Neural cell (in vitro differentiated cells): Measurements from ENCODE around the gene TDRD15.

Experiments
- CTCF ChIP-seq: fragments of 450-650 bp; IDR thresholded peaks from 2 replicates; pipeline ENCODE4 v1.5.1; 2014; ENCODE audit warnings: antibody characterized with exemption, mild to moderate bottlenecking, moderate library complexity; ENCODE audit not compliant: poor library complexity, severe bottlenecking
- POLR2AphosphoS5 ChIP-seq: IDR thresholded peaks from 2 replicates; pipeline ENCODE4 v1.6.1; 2012
- SMC3 ChIP-seq: fragments of 450-650 bp; conservative IDR thresholded peaks from 2 replicates; pipeline ENCODE4 v1.6.1; 2014; ENCODE audit warnings: antibody characterized with exemption, mild to moderate bottlenecking, moderate library complexity; ENCODE audit not compliant: poor library complexity
- TAF1 ChIP-seq: IDR thresholded peaks from 2 replicates; pipeline ENCODE4 v1.6.1; 2012; ENCODE audit warnings: low read depth
- TF ChIP-seq, protein P1 (sequence below): IDR thresholded peaks from 2 replicates; pipeline ENCODE4 v1.6.1; 2012; ENCODE audit warnings: borderline replicate concordance

GRCh38 chr2:21162615-21162878, 38.8 kb downstream of the TDRD15 start:
- TF ChIP-seq CTCF (no peak), POLR2AphosphoS5 (no peak), SMC3 (no peak), TAF1 (no peak)
- TF ChIP-seq, protein P1, sequence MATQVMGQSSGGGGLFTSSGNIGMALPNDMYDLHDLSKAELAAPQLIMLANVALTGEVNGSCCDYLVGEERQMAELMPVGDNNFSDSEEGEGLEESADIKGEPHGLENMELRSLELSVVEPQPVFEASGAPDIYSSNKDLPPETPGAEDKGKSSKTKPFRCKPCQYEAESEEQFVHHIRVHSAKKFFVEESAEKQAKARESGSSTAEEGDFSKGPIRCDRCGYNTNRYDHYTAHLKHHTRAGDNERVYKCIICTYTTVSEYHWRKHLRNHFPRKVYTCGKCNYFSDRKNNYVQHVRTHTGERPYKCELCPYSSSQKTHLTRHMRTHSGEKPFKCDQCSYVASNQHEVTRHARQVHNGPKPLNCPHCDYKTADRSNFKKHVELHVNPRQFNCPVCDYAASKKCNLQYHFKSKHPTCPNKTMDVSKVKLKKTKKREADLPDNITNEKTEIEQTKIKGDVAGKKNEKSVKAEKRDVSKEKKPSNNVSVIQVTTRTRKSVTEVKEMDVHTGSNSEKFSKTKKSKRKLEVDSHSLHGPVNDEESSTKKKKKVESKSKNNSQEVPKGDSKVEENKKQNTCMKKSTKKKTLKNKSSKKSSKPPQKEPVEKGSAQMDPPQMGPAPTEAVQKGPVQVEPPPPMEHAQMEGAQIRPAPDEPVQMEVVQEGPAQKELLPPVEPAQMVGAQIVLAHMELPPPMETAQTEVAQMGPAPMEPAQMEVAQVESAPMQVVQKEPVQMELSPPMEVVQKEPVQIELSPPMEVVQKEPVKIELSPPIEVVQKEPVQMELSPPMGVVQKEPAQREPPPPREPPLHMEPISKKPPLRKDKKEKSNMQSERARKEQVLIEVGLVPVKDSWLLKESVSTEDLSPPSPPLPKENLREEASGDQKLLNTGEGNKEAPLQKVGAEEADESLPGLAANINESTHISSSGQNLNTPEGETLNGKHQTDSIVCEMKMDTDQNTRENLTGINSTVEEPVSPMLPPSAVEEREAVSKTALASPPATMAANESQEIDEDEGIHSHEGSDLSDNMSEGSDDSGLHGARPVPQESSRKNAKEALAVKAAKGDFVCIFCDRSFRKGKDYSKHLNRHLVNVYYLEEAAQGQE = no peak
